H1 (cell line): Measurements from ENCODE around the gene ZSCAN10. TPM values are rescaled to one million over a fixed set of nuclear protein-coding genes. Genes with fewer than 3 reads are reported as not detected.

Source experiments
- CHD2 ChIP-seq: IDR thresholded peaks from 2 replicates; pipeline ENCODE4 v1.6.1; 2012; ENCODE audit warnings: low read length, improper control_type of control experiment
- EP300 ChIP-seq, 2 experiments: IDR thresholded peaks; 1 replicate in 1 of 2; 2 replicates in 1 of 2; pipeline ENCODE4 v1.6.1; 2011 to 2012; ENCODE audit warnings: low read depth in 2 of 2, low read length in 2 of 2, mild to moderate bottlenecking in 2 of 2, borderline replicate concordance in 1 of 2, inconsistent platforms in 1 of 2, moderate library complexity in 1 of 2
- GTF2F1 ChIP-seq: IDR thresholded peaks from 2 replicates; pipeline ENCODE4 v1.6.1; 2012; ENCODE audit warnings: low read depth, low read length, improper control_type of control experiment, borderline replicate concordance
- JUN ChIP-seq: IDR thresholded peaks from 2 replicates; pipeline ENCODE4 v1.6.1; 2011; ENCODE audit warnings: low read depth, mild to moderate bottlenecking, improper control_type of control experiment, low read length
- KDM5A ChIP-seq: fragments of 200-600 bp; IDR thresholded peaks from 2 replicates; pipeline ENCODE4 v1.7.1; 2012; ENCODE audit warnings: mild to moderate bottlenecking, low read length, inconsistent platforms, mixed read lengths
- NRF1 ChIP-seq: IDR thresholded peaks from 2 replicates; pipeline ENCODE4 v1.6.1; 2011; ENCODE audit warnings: mild to moderate bottlenecking, low read depth, low read length, improper control_type of control experiment
- PHF8 ChIP-seq: fragments of 200-600 bp; sonication (generic); conservative IDR thresholded peaks from 2 replicates; pipeline ENCODE4 v1.7.1; 2012; ENCODE audit warnings: low read depth, mild to moderate bottlenecking, inconsistent platforms, low read length, moderate library complexity
- POLR2A ChIP-seq, 2 experiments: IDR thresholded peaks; 1 replicate in 1 of 2; 2 replicates in 1 of 2; pipeline ENCODE4 v1.6.1; 2011; ENCODE audit warnings: low read depth in 2 of 2, low read length in 2 of 2, mild to moderate bottlenecking in 2 of 2; ENCODE audit errors: control extremely low read depth in 1 of 2
- SIN3A ChIP-seq, 2 experiments: IDR thresholded peaks in 1 of 2; conservative IDR thresholded peaks in 1 of 2; 2 replicates each; pipeline ENCODE4 v1.6.1; 2011 to 2012; ENCODE audit warnings: low read length in 2 of 2, improper control_type of control experiment in 1 of 2, low read depth in 1 of 2, mild to moderate bottlenecking in 1 of 2
- SIRT6 ChIP-seq: IDR thresholded peaks from one replicate; pipeline ENCODE4 v1.7.1; 2012; ENCODE audit warnings: low read length, inconsistent platforms
- SIX5 ChIP-seq: IDR thresholded peaks from 2 replicates; pipeline ENCODE4 v1.6.1; 2011; ENCODE audit warnings: mild to moderate bottlenecking, low read depth, low read length
- SP2 ChIP-seq: IDR thresholded peaks from 2 replicates; pipeline ENCODE4 v1.6.1; 2012; ENCODE audit warnings: mild to moderate bottlenecking, low read length, inconsistent platforms
- SUZ12 ChIP-seq: fragments of 200-600 bp; sonication (generic); IDR thresholded peaks from 2 replicates; pipeline ENCODE4 v1.6.1; 2012; ENCODE audit warnings: mild to moderate bottlenecking, inconsistent platforms, low read length, moderate library complexity, mixed read lengths
- TAF1 ChIP-seq: IDR thresholded peaks from 2 replicates; pipeline ENCODE4 v1.6.1; 2011; ENCODE audit warnings: mild to moderate bottlenecking, low read depth, low read length
- TBP ChIP-seq: IDR thresholded peaks from 2 replicates; pipeline ENCODE4 v1.6.1; 2011; ENCODE audit warnings: low read depth, low read length, improper control_type of control experiment
- TEAD4 ChIP-seq: IDR thresholded peaks from 2 replicates; pipeline ENCODE4 v1.6.1; 2012; ENCODE audit warnings: low read depth, low read length, inconsistent platforms, mixed read lengths
- polyA plus RNA-seq, 7 experiments: library from polyadenylated mRNA; depleted of rRNA in 3 of 7; stranded (reverse) in 5 of 7; unstranded in 2 of 7; fragments of >200 nt in 5 of 7; fragments of 200-250 nt in 2 of 7; gene quantifications; 1 replicate in 5 of 7; 2 replicates in 1 of 7; 4 replicates in 1 of 7; pipeline versions ENCODE4 v1.2.1 to v1.2.3, GENCODE V29; 2011 to 2013; ENCODE audit warnings: missing spikeins in 2 of 7, mixed read lengths in 2 of 7
- total RNA-seq: library from RNA; stranded (reverse); fragmentation: NEBNext Ultra II Directional; extraction: Animal tissue kit (Norgen Biotek cat#: 25700); gene quantifications from 2 replicates; pipeline ENCODE4 v1.2.1, GENCODE V29; 2021
- TF ChIP-seq, protein P1 (sequence below): IDR thresholded peaks from 2 replicates; pipeline ENCODE4 v1.6.1; 2012; ENCODE audit warnings: inconsistent platforms

The ZSCAN10 gene
- total and polyA plus RNA-seq, 2 of the 8 experiments (the other 6 are each of a cell fraction or from before 2014, with no cell fraction given): 209 to 314 TPM

DNA sequence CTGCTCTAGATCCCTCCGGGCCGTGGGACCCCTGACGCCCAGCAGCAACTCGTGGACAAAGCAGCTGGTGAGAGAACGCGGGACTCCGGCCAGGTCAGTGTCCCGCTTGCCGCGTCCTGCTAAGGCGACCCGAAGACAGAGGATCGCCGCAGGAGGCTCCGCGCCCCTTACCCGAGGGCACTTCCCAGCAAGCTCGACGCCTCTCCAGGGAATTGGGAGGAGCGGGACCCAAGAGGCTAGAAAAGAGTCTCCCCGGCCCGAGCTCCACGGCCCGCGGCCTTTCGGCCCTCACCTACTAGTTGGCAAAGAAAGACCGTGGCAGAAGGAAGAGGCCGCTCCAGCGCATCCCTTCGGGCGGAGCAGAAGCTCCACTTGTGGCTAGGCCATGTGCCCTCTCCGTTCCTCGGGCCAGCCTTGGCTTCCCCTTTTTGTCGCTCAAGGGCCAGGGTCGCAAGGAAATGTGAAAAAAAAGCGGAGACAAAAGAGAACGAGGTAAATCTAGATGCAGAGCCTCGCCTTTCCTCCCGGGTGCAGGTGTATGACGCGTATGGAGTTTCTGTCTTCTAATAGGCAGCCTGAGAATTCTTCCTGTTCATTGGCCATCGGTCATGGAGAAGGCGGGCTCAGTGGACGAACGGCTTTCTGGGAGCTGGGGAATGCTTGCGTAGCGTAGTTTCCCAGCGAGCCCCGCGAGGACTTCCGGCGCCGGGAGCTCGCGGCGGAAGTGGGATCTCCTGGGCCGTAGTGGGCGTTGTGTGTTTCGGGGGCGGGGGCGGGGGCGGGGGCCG, 35.4 kb upstream of the ZSCAN10 start, which contains the start of gene ZNF213 (continued):
- TF ChIP-seq SIRT6 (no peak), TEAD4 (0 out of 2 replicates have a peak, but pooled peaks have one; percentile 21), SIN3A (conservative IDR thresholded peaks at IDR 0.05 in 1 of 2, IDR thresholded peaks at IDR 0.05 in 1 of 2; ENCODE audit: low read depth in 1 of 2, low read length in 2 of 2) (peak in 1 of 2 experiments; percentile 80; a peak in 2 of 4 replicates), JUN (no peak), EP300 (IDR thresholded peaks at IDR 0.05; ENCODE audit: borderline replicate concordance in 1 of 2, low read depth in 2 of 2, low read length in 2 of 2) (no peak), POLR2A (IDR thresholded peaks at IDR 0.05; ENCODE audit: control extremely low read depth in 1 of 2, low read depth in 2 of 2, low read length in 2 of 2) (peak in 1 of 2 experiments; percentile 92; a peak in 2 of 3 replicates), SP2 (peak; percentile 40; the same call in 1 of the 2 replicates), NRF1 (no peak), TAF1 (peak; percentile 80; the same call in 1 of the 2 replicates), SIX5 (no peak), TBP (peak; percentile 71; the same call in 1 of the 2 replicates), PHF8 (peak; percentile 91), GTF2F1 (no peak), KDM5A (peak; percentile 91), CHD2 (peak; percentile 59; the same call in 1 of the 2 replicates), SUZ12 (no peak)
- TF ChIP-seq, protein P1, sequence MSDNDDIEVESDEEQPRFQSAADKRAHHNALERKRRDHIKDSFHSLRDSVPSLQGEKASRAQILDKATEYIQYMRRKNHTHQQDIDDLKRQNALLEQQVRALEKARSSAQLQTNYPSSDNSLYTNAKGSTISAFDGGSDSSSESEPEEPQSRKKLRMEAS: 0 out of 2 replicates have a peak, but pooled peaks have one; percentile 3
